AG08395 (cell line): ENCODE measurements around the gene HS3ST3A1.
A peak's percentile ranks its signal among the peaks of the same experiment; 100 is the strongest.
"Not testable (repeated sequence)": the region's sequence is repeated elsewhere in the genome, so short reads cannot be mapped to it uniquely, and the experiment has no call there.

Experiments
- DNase-seq: peaks from one replicate; pipeline ENCODE4 v3.0.0; 2012; ENCODE audit warnings: mixed read lengths, low spot score

Gene HS3ST3A1

DNA sequence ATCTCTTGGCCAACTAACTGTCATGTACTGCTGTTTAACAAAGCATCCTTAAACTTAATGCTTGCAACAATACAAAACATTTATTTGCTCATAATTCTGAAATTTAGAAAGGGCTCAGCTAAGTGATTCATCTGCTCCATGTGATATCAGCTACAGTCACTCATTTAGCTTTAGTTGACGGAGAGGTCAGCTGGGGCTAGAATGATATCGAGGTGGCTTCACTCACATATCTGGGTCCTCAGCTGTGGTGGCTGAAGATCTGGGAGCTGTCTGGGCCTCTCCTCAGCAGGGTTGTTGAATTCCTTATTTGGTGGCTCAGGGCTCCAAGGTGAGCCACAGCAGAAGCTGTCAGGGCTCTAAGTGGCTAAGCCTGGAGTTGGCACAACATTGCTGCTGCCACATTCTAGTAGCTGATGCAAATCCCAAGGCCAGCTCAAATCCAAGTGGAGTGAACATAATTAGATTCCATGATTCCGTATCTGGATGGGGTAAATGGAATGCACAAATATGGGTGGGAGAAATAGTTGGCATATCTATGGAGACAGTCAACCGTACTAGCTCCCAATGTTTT, 62.8 kb downstream of the HS3ST3A1 start:
- no peak for DNase-seq

DNA sequence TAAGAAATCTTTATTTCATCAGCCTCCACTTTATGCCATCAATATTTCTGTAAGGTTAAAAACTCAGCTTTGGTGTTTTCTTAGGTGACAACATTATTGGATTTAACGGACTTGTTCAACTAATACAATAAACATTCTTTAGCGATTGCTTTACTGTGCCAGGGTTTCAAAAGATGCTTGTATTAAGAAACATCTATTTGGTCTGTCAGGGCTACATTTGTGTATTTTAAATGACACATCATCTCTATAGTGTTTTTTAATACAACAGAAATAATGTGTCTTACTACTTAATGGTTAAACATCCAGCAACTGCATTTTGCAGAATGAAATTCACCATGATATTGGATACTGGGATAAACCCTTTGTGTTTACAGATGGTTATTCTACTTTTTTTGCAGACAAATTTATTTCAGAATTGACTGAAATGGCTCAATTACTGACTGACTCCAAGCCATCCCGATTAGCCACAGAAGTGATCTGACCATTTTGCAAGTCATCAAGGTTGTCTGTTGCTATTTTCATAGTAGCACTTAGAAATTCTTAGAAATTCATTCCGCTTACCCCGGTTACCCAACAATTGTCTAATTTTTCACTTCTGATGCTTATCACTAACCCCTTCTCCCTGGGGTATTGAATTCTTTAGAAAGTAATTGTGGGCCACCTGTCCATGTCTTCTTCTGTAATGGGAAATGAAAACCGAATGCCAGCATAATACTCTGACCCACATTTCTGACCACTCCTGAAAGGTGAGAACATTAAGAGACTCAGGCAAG, 63.7 kb downstream of the HS3ST3A1 start:
- no peak for DNase-seq

DNA sequence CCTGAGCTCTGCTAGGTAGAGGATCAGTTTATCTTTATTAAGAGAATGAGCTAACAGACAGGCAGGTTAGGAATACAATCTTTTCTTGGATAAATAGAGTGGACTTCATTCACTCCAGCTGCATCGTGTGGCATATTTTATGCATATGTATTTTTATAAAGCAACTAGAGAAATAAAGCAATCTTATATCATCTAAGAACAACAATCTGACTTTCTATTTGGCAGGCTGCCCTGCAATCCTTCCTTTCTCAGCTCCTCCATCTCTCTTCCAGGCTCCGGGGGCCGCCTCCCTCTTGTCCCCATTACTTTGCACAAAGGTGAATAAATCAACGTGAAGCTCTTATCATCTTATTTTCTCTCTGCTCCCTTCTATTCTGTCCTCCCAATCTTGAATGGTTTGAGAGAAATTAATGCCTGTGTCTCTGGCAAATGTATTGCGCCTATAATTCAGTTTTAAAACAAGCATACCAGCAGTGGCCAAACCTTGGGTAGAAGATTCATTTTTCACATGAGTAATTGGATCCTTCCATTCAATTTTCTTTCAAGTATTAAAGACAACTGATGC, 64.5 kb downstream of the HS3ST3A1 start:
- no peak for DNase-seq

DNA sequence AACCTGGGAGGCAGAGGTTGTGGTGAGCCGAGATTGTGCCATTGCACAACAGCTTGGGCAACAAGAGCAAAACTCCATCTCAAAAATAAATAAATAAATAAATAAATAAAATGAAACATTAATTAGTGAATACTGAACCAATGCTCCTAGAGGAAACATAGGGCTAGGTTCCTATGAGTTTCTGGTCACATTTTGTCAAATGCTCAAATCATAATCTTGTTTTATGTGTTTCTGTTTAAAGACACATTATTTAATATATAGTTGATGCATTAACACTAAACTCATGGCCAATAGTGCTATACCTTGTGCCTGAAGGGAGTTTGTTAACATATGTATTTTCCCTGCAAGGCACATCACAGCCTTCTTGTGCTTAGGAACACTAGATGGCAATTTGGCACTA, 66.8 kb downstream of the HS3ST3A1 start:
- no peak for DNase-seq

DNA sequence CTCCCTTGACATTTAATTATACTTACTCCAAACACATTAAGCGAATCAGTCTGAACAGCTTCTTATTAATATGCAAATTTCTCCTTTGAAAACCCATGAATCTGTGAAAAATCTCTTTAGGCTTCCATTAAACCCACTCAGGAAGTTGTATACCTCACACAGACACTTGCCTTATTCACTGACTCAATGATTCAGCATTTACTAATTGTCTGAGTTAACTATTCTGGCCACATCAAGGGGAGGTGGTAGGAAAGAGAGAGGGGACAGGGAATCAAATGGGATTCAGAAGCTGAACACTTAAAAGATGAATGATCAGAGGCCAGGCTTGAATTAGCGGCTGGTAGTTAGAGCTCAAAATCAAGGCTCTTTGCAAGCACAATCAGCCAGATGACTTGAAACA, 70.0 kb downstream of the HS3ST3A1 start:
- no peak for DNase-seq

DNA sequence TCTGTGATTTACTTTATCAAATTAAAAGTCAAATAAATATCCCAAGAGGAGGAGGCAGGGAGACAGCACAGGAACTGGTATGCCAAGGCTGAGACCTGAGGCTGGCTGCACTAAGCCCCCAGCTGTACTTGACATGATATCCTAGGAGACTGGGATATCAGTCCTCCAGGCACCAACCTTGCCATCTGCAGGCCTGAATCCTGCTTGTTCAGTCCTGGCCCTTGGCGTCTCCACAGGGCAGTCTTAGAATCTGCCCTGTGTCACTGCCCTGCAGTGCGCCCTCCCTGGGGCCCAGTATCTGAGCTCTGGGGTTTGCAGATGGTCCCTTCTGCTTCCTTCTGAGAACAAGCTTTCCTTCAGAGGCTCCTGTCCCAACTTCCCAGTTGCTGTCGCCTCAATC, 75.9 kb downstream of the HS3ST3A1 start:
- DNase-seq = no peak

DNA sequence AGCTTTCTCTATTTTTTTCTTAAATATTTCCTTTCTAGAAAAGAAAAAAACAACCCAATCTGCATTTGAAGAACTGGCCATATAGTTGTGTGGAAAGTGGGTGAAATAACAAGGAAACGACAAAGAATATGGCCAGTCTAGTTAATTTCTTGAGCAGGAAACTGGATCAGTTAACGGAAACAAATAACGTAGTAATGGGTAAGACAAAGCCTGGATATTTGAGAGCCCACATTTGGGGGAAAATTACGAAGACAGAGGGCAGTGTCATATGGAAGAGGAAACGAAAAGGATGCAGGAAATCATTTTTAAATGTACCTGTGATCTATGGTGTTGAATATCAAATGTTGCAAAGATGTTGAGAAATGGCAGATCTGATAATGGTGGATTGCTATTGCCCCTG, 78.6 kb downstream of the HS3ST3A1 start:
- no peak for DNase-seq

DNA sequence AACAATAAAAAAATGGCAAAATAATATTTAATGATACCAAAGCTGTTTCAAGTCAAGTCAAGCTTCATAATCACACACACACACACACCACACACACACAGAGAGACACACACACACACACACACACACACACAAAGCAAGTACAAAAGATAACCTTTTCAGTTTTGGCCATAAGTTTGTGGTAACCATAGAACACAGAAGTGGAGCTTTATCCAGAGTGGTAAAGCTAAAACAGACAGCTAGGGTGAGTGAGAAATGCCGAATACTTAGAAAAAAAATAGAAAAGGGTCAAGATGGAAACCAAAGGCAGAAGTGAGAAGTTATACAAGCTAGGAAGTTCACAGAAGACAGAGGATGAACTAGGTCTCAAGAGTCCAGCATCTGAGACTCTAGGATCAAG, 79.0 kb downstream of the HS3ST3A1 start:
- no peak for DNase-seq

DNA sequence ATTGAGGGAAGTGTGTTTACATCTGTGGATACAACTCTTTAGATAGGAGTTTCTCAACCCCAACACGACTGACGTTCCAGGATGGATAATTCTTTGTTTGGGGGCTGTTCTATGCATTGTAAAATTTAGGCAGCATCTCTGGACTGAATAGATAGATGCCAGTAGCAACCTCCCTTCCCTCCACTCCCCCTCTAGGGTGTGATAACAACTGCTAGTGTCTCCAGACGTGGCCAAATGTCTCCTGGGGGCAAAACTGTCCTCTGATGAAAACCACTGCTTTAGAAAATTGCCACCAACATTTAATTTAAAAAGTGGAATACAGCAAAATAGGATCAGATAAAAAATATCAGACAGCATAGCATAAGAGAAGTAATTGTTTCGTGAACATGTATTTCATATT, 79.9 kb downstream of the HS3ST3A1 start:
- no peak for DNase-seq

DNA sequence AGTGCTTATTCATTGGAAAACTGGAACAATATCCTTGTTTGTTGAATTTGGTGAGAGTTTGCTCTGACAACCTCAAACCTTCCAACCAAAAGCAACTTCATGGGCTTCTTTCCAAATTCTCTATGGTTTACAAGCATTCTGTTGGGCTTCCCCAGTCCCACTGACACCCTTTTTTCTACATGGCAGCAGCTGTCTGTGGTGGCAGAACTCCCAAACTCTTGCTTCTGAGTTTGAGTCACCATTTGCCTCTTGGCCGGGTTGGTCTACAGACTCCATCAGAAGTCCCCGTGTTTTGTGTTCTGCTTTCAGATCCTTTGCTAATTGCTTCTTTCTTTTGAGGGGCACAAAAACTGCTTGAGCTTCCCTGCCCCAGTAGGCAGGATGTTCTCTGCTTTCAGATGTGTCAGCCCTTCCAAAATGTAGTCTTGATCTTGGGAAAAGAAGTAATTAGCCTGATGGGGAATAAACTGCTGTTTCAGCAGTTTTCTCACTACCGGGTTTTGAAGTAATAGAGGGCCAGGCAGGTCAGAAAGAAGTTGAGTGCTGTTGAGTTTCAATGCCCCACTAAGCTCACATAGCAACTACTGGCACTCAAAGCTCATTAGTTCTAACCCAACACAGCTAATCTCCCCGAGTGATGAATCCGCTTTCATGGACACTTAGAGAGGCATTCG, 80.7 kb downstream of the HS3ST3A1 start:
- peak; percentile 88 for DNase-seq

DNA sequence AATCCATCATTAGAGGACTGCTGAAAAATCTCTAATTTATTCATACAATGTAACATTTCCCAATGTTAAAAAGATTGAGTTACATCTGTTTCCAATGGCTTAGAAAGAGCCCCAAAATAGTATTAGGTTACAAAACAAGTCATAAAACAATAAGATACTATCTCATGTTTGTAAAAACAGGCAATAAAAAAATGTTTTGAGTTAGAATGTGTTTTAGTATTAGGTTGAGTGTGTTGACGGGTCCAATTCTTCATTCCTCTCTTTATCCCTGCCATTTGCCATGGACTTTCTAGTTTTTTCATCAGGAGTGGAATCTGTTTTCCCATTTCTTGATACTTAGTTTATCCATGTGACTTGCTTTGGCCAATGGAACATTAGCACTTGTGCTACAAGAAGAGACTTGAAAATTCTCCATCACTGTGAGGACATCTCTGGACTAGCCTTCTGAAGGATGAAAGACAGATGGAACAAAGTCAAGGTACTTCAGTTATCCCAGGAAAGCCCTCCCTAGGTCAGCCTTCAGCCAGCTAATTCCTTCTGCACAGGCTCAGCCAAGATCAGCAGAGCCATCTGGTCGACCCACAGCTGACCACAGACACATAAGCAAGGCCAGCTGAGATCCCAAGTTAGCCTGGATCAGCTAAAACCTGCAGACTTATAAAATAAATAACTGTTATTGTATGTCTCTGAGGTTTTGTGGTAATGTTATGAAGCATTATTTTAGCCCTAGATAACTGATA, 83.3 kb downstream of the HS3ST3A1 start:
- DNase-seq = peak; percentile 30

DNA sequence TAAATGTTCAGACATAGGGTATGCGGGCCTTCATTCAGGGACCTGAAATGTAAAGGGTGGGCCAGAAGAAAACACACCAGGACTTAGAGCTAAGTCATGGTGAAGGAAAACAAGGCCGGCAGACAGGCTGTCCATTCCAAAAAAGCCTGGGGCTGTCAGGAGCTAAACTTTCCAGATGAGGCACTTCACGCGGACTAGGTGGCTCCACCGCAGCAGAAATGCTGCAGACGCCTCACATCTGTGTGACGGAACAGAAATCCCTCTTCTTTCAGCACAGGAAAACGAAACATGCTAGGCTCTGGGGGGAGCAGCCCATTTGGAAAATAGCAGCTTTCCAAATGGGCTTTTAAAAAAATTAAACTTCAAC, 88.7 kb downstream of the HS3ST3A1 start:
- DNase-seq = peak; percentile 57

DNA sequence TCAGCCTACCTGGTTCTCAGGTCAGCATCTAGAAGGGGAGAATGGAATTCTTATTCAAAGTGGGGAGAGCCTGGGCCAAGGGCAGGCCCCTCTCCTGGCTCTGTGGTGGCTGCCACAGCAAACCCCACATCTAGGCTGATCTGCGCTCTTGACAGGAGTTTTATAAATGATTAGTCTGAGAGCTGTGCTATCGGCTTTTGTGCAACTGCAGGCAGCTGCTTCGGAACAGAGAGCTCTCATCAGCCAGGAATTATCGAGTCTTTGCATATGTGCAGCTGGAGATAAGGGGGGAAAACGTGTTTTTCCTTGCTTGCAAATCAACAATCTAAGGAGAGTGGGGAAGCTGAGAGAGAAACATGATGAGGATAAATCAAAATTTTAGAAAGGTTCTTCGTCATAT, 91.7 kb downstream of the HS3ST3A1 start:
- DNase-seq = no peak

DNA sequence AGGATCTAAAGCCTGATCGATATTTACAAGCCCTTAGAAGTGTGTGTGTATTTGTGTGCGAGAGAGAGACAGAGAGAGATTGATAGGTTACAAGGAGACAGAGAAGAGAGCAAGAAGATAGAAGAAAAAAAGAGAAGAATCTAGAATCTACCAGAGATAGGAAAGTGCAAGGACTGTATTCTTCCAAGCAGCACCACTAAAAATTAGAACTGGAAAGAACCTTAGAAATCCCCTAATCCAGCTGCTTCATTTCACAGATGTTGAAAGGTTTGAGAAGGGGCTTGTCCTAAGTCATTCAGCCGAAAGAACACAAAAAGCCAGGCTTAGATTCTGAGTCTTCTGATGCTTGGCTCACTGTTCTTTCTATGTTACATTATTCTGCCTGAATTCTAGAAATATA, 92.2 kb downstream of the HS3ST3A1 start:
- no peak for DNase-seq

DNA sequence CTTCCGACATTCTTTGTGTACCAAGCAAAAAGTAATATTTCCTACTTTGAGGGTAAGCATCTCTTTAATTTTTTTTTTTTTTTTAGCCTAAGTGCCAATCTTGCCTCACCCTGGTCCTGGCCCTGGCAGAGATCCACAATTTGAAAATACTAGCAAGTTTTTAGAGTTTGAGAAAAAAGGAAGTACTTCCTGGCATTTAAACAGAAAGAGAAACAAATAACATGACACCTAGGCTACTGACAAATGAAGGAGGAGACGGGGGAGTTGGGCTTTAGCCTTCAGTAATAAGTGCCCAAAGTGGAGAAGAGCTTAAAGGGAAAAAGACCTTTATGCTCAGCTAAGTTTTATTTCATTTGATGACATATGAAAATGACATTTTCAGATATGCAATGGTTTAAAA, 92.8 kb downstream of the HS3ST3A1 start:
- no peak for DNase-seq

DNA sequence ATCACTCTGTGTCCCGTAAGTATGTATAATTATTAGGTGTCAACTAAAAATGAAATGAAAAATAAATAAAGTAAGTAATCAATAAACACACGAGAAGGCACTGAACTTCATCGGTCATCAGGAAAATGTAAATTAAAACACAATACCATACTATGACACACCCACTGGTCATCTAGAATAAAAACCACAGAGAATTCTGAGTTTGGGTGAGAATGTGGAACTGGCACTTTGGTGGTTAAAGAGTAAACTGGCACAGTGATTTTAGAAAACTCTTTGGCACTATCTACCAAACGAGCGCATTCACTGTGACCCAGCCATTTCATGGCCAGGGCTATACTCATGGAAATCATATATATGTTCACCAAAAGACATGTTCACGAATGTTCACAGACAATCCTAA, 98.2 kb downstream of the HS3ST3A1 start:
- no peak for DNase-seq

DNA sequence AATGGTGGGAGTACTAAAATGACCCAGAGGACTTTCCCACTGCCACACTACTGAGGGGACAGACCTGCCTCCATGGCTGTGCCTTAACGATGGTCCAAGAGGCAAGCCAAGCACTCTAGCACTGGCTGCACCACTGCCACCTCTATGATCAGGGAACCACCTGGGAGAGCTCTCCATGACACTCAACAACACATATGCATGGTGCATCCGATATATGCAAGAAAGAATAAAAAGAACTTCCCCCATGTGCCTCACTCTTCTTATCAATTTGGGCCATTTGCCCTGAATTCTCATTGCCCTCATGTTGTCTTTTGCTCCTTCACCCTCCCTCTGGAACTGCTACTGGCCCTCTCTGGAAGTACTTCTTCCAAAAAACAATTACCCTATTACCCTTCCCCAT, 99.5 kb downstream of the HS3ST3A1 start:
- DNase-seq = no peak

DNA sequence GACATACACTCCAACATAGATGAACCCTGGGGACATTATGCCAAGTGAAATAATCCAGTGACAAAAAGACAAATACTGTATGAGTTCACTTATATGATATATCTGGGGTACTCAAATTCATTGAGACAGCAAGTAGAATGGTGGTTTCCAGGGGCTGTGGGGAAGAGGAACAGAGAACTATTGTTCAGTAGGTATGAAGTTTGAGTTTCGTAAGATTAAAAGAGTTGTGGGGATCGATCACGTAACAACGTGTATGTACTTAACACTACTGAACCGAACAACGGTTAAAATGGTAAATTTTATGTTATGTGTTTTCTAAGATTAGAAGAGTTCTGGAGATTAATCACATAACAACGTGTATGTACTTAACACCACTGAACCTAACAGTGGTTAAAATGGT, 100.8 kb downstream of the HS3ST3A1 start:
- DNase-seq = no peak

DNA sequence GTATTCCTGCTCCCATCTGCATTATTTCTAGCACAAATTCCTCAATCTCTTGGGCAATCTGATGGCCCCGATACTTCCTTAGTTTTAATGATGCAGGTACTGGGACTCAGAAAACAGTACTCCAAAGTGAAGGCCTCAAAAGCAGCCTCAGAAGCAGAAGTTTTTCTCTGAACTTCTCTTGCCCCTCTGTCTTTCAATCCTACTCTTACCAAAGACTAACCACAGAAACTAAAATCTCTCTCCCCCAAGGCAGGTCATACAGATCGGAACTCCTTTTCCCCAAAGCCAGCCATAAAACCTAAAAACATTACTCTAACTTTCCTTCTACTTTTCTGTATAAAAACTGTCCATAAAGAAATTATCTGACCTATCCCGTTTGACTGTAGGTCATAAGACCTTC, 103.5 kb downstream of the HS3ST3A1 start:
- DNase-seq = no peak

DNA sequence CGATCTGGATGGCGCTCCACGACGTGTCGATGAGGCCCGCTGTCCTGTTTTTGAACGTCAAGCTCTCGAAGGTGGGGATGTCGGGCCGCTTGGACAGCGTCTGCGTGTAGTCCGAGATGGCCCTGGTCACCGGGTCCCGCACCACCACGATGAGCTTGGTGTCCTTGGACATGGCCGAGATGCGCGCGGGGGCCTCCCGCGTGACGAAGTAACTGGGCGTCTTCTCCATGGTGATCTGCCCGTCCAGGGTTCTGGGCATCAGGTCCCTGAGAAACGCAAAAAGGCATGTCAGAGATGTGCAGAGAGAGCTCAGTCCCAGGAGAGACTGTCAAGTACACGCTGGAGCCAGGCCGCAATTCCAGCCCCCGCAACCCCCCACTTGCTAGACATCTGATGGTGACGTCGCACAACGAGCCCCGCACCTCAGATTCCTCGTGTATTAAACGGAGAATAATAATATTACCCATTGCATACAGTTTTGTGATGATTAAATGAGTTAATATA, 105.1 kb downstream of the HS3ST3A1 start:
- not testable (repeated sequence) for DNase-seq

DNA sequence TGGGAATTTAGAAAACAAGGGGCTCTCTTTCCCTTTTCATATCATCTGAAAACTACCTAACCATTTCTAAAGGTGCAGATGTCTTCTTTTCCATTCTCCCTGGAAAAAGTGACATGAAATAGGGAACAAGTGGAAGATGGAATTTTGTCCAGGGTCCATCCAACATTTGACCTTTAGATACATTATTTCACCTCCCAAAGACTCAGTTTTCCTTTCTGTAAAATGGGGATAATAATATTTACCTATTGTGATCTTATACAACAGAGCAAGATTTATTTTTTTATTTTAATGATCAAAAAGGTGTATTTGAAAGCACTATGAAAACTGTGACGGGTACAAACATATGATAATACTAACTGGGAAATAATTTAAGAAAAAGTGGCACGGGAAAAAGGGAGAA, 106.3 kb downstream of the HS3ST3A1 start:
- no peak for DNase-seq

DNA sequence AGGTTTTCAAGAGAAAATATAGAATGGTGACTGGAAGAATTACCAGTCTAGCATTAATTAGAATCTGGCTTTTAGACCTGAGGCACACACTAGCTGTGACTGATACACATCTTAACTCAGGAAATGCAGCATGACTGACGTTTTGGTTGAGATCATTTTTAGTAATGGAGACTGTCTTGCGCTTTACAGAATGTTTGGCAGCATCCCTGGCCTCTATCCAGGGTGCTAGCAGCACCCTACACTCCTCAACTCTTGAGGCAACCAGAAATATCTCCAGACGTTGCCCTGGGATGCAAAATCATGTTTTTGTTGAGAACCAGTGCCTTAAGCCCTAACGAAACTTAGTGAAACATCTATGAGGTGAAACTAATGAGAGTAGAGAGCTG, 109.0 kb downstream of the HS3ST3A1 start:
- no peak for DNase-seq
